Caco-2 (cell line): Measurements from ENCODE around the gene HOXB3. TPM values are rescaled to one million over a fixed set of nuclear protein-coding genes. Genes with fewer than 3 reads are reported as not detected.

Experiments
- BruUV-seq: library from RNA; stranded (reverse); fragments of 400-500 nt; replicated peaks from 2 replicates; lab custom pipeline; 2021; lab: Mats Ljungman, UMichigan
- CTCF ChIA-PET: fragments of 300-600 bp; sonication (Branson Sonifier 250); formaldehyde crosslinking; loops from one replicate; lab custom pipeline; 2022; ENCODE audit warnings: antibody characterized with exemption; lab: Charles Lee
- POLR2A ChIA-PET: fragments of 300-600 bp; sonication (Branson Sonifier 250); formaldehyde crosslinking; loops from one replicate; lab custom pipeline; 2022; ENCODE audit warnings: antibody characterized with exemption; lab: Charles Lee
- DNase-seq, 2 experiments: peaks; one replicate each; pipeline versions ENCODE4 v3.0.0 to v3.0.0-alpha.2; 2020 to 2022
- H3K27me3 ChIP-seq: replicated peaks from 2 replicates; pipeline ENCODE4 v1.6.0; 2011; ENCODE audit warnings: low read length; ENCODE audit not compliant: control insufficient read depth, insufficient read depth
- H3K36me3 ChIP-seq: 2 replicates; pipeline ENCODE4 v1.5.1; 2011; ENCODE audit warnings: low read length; ENCODE audit not compliant: control insufficient read depth, insufficient read depth
- H3K4me1 ChIP-seq: fragments of 250-450 bp; sonication (Bioruptor Pico); 2 replicates; pipeline ENCODE4 v1.5.1; 2020; ENCODE audit warnings: mild to moderate bottlenecking
- H3K4me3 ChIP-seq: 2 replicates; pipeline ENCODE4 v1.5.1; 2011; ENCODE audit warnings: low read depth, mild to moderate bottlenecking, control low read depth, low read length
- H3K9me3 ChIP-seq: fragments of 250-450 bp; sonication (Bioruptor Pico); 2 replicates; pipeline ENCODE4 v1.5.1; 2020; ENCODE audit warnings: mild to moderate bottlenecking, moderate library complexity
- H3K27ac Mint-ChIP-seq: one replicate; pipeline ENCODE4 v1.8.0; 2022; ENCODE audit warnings: mixed read lengths; ENCODE audit not compliant: unreplicated experiment
- H3K27me3 Mint-ChIP-seq: one replicate; pipeline ENCODE4 v1.8.0; 2022; ENCODE audit warnings: mixed read lengths; ENCODE audit not compliant: insufficient read depth, unreplicated experiment
- H3K36me3 Mint-ChIP-seq: one replicate; pipeline ENCODE4 v1.8.0; 2022; ENCODE audit warnings: mild to moderate bottlenecking, mixed read lengths; ENCODE audit not compliant: insufficient read depth, unreplicated experiment
- H3K4me1 Mint-ChIP-seq: one replicate; pipeline ENCODE4 v1.8.0; 2022; ENCODE audit warnings: low read depth, mixed read lengths; ENCODE audit not compliant: unreplicated experiment
- H3K4me3 Mint-ChIP-seq: one replicate; pipeline ENCODE4 v1.8.0; 2022; ENCODE audit warnings: mild to moderate bottlenecking, moderate library complexity, mixed read lengths; ENCODE audit not compliant: unreplicated experiment
- H3K9me3 Mint-ChIP-seq: one replicate; pipeline ENCODE4 v1.8.0; 2022; ENCODE audit warnings: mixed read lengths; ENCODE audit not compliant: unreplicated experiment
- intact Hi-C: fragments of 100-400 bp; cut with micrococcal nuclease; formaldehyde crosslinking; loops from one replicate; pipeline ENCODE4 v1.10.0; 2022; ENCODE audit not compliant: unreplicated experiment
- total RNA-seq: library from RNA; stranded (reverse); gene quantifications from 2 replicates; pipeline ENCODE4 v1.2.3, GENCODE V29; 2022
- TF ChIP-seq, protein P1 (sequence below), 2 experiments: fragments of 200-600 bp in 1 of 2; IDR thresholded peaks; 1 replicate in 1 of 2; 2 replicates in 1 of 2; pipeline versions ENCODE4 v1.5.1 to v1.8.0; 2011 to 2022; ENCODE audit warnings: antibody characterized with exemption in 1 of 2, control low read depth in 1 of 2, inconsistent platforms in 1 of 2, low read depth in 1 of 2, low read length in 1 of 2, mild to moderate bottlenecking in 1 of 2, moderate library complexity in 1 of 2; ENCODE audit not compliant: insufficient read depth in 1 of 2, severe bottlenecking in 1 of 2, unreplicated experiment in 1 of 2

HOXB3 gene
- total RNA-seq, 1 experiment from 2014 or later: 7.2 TPM

DNA sequence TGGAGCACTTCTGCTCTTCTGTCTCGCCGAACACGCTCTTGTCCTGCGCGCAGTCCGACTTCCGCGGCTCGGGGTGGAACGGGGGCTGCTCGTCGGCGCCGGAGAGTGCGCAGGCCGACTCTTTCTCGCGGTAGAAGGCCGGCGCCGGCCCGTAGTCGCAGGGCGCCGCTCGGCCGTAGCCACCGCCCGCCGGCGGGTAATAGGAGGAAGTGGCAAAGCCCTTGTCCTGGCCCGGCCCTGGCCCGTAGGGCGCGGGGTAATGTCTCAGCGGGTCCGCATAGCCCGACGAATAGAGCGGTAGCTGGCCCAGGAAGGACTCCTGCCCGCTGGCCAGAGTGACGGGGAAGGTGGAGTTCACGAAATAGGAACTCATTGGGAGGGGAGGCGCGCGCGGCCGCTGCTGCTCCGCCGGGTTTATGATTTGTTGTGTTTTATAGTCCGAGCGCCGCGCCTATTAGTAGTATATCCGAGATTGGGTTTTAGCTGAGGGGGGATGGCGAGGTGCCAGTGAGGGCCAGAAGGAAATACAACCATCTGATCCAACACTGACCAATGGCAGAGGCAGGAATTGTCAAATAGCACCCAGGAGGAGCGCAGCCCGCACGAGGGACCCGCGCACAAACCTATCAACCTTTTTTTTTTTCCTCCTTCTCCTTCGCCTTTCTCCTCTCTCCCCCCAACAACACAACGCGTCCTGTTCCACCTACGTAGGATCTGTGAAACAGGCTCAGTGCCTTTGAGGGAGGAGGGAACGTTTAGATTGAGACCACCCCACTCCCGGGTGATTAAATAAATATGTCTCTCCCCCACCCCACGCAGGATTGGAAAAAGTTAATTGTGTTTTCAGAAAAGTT lies 8.0 kb upstream of the HOXB3 start:
- CTCF ChIA-PET: interaction anchor here (1.4 kb wide), 1 partner anchor 21 kb away, joined by 3 read pairs; no protein-coding TSS in a partner anchor
- DNase-seq: peak in 1 of 2 experiments; percentile 70
- Mint-ChIP-seq H3K27me3 (peaks cover 18% of the 10 kb centered on the region), H3K9me3 (no peaks in the 10 kb centered on the region), H3K4me1 (peaks cover 35% of the 10 kb centered on the region), H3K27ac (peak overlapping the region; percentile 48), H3K36me3 (no peaks in the 10 kb centered on the region), H3K4me3 (peak overlapping the region; percentile 86)
- intact Hi-C loops: no loop called here
- BruUV-seq: no TSS peak
- POLR2A ChIA-PET: no interaction called here
- Histone ChIP-seq H3K4me1 (peaks cover 45% of the 10 kb centered on the region), H3K4me3 (peak overlapping the region; percentile 52), H3K36me3 (no peaks in the 10 kb centered on the region), H3K27me3 (peaks cover 4% of the 10 kb centered on the region), H3K9me3 (no peaks in the 10 kb centered on the region)
- TF ChIP-seq, protein P1, sequence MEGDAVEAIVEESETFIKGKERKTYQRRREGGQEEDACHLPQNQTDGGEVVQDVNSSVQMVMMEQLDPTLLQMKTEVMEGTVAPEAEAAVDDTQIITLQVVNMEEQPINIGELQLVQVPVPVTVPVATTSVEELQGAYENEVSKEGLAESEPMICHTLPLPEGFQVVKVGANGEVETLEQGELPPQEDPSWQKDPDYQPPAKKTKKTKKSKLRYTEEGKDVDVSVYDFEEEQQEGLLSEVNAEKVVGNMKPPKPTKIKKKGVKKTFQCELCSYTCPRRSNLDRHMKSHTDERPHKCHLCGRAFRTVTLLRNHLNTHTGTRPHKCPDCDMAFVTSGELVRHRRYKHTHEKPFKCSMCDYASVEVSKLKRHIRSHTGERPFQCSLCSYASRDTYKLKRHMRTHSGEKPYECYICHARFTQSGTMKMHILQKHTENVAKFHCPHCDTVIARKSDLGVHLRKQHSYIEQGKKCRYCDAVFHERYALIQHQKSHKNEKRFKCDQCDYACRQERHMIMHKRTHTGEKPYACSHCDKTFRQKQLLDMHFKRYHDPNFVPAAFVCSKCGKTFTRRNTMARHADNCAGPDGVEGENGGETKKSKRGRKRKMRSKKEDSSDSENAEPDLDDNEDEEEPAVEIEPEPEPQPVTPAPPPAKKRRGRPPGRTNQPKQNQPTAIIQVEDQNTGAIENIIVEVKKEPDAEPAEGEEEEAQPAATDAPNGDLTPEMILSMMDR (IDR thresholded peaks at IDR 0.05; ENCODE audit: insufficient read depth in 1 of 2, low read depth in 1 of 2, low read length in 1 of 2, severe bottlenecking in 1 of 2, unreplicated experiment in 1 of 2): no peak

DNA sequence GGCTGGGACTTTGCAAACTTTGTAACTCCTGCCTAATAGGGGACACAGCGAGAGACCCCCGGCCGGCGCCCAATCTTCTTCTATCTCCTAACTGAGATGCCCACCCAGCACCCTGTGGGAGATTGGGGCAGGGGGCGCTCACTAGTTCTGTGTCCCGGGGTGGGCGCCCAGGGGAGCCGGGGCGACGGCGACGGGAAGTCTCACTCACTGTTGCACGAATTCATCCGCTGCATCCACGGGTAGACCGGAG lies 7.4 kb upstream of the HOXB3 start:
- H3K36me3 Mint-ChIP-seq: no peaks in the 10 kb centered on the region

DNA sequence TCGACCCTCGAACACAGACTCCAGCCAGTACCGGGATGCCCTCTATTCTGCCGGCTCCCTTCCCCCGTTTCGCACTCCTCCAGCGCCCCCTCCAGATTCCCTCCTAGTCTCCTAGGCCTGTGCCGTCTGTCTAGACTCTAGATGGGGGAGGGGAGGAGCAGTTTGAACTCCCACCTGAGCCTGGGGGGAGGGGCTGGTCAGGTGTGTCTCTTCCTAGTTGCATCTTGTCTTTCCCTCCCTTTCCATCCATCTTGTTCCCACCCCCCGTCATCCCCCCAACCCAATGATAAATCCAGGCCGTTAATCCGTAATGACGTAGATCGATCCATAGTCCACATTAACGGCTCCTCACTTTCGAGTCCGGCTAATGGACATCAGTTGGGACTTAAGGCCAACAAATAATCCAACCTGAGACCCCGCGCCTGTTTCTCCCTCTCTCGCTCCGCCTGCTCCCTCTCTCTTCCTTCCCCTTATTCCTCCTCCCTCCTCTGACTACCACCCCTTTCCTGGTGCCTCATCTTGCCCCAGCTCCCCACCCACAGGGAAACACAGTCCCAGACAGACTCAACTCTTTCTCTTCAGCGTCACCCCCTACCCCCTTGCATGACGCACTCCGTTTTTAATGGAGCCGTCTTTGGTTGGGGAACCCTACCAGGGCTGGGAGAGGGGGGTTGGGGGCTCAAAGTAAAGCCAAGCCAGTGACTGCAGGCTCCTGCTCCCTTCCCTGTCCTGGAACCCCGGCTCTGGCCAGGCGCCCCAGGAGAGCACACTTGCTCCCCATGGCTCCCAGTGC lies 6.9 kb upstream of the HOXB3 start:
- peaks cover 4% of the 10 kb centered on the region for H3K27me3 ChIP-seq
- Mint-ChIP-seq H3K4me1 (peaks cover 34% of the 10 kb centered on the region), H3K27me3 (peaks cover 18% of the 10 kb centered on the region), H3K4me3 (peak overlapping the region; percentile 86), H3K9me3 (no peaks in the 10 kb centered on the region), H3K36me3 (no peaks in the 10 kb centered on the region), H3K27ac (no peak overlapping the region)
- CTCF ChIA-PET: interaction anchor here (0.6 to 1.3 kb wide), 2 partner anchors 9 to 454 kb away, joined by 3 read pairs; no protein-coding TSS in a partner anchor
- no peaks in the 10 kb centered on the region for H3K36me3 ChIP-seq
- peaks cover 38% of the 10 kb centered on the region for H3K4me1 ChIP-seq
- no peak overlapping the region for H3K4me3 ChIP-seq
- no TSS peak for BruUV-seq
- H3K9me3 ChIP-seq: no peaks in the 10 kb centered on the region
- POLR2A ChIA-PET: interaction anchor here (0.6 kb wide), 1 partner anchor 549 kb away, joined by 3 read pairs; the partner anchor contains the start of gene NFE2L1
- TF ChIP-seq, protein P1 (IDR thresholded peaks at IDR 0.05; ENCODE audit: insufficient read depth in 1 of 2, low read depth in 1 of 2, low read length in 1 of 2, severe bottlenecking in 1 of 2, unreplicated experiment in 1 of 2): no peak
- no peak for DNase-seq
- intact Hi-C loops: no loop called here

More for the DNA sequence above, 7.4 kb upstream of the HOXB3 start:
- intact Hi-C loops: no loop called here
- ChIA-PET POLR2A (no interaction called here), CTCF (interaction anchor here (0.6 kb wide), 1 partner anchor 455 kb away, joined by 3 read pairs; no protein-coding TSS in a partner anchor)
- BruUV-seq: no TSS peak
- H3K4me3 ChIP-seq: peak overlapping the region; percentile 52
- no peaks in the 10 kb centered on the region for H3K36me3 ChIP-seq
- Mint-ChIP-seq H3K4me3 (peak overlapping the region; percentile 86), H3K4me1 (peaks cover 34% of the 10 kb centered on the region), H3K9me3 (no peaks in the 10 kb centered on the region), H3K27me3 (peaks cover 18% of the 10 kb centered on the region), H3K27ac (no peak overlapping the region)
- H3K9me3 ChIP-seq: no peaks in the 10 kb centered on the region
- peaks cover 40% of the 10 kb centered on the region for H3K4me1 ChIP-seq
- no peak for DNase-seq
- TF ChIP-seq, protein P1 (IDR thresholded peaks at IDR 0.05; ENCODE audit: insufficient read depth in 1 of 2, low read depth in 1 of 2, low read length in 1 of 2, severe bottlenecking in 1 of 2, unreplicated experiment in 1 of 2): no peak
- H3K27me3 ChIP-seq: peaks cover 4% of the 10 kb centered on the region
